Stimulated activated CD4-positive, alpha-beta T cell treated with anti-CD3 and anti-CD28 coated beads, Interleukin-12 subunit alpha, Interleukin-12 subunit beta, amount 100 ng/mL, for 48 hours (primary cell): ENCODE measurements around the gene METTL16.

Experiments used
- DNase-seq, 3 donors: peaks; one replicate each; pipeline ENCODE4 v3.0.0-alpha.2; 2020; ENCODE audit warnings: low read depth in 2 of 3, low spot score in 1 of 3

METTL16 gene

DNA sequence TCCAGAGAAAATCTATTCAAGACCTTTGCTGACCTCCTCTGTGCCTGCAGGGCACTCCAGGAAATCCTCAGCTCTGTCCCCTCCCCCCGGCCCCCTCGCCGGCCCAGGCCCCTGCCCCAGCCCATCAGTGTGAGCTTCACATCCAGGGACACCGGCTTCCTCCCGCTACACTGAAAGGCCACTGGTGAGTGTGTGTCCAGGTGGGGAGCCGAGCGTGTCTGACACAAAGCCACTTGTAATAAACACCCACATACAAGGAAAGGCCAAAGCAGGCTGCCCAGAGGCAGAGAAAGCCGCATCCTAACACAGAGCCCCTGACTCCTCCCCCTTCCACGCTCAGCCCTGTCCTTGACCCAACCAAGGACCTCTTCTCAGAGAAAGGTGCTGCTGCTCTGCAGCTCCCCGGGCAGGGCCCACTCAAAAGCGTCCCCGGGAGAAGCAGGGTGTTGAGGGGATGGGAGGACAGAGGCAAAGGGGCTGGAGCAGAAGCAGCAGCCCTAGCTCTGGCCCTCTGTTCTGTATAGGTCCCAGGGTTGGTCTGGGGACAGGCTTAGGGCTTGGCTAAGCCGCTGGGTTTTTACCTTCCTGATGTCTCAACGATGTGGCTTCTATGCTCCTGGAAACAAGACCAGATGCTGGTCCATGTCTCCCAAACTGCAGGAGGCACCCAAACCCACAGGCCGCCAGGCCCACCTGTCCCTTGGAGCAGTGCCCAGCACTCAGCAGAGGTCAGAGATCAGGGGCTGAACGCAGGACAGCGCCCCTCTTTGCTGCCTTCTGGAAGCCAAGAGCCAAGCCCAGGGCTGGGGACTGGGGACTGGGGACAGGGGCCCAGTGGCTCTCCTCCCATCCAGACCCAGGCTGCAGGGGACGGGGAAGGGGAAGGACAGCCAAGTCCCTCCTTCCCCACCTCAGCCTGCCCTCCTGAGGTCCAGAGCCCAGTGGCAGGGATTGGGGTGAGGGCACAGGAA is 126.2 kb downstream of the METTL16 start:
- no peak for DNase-seq

DNA sequence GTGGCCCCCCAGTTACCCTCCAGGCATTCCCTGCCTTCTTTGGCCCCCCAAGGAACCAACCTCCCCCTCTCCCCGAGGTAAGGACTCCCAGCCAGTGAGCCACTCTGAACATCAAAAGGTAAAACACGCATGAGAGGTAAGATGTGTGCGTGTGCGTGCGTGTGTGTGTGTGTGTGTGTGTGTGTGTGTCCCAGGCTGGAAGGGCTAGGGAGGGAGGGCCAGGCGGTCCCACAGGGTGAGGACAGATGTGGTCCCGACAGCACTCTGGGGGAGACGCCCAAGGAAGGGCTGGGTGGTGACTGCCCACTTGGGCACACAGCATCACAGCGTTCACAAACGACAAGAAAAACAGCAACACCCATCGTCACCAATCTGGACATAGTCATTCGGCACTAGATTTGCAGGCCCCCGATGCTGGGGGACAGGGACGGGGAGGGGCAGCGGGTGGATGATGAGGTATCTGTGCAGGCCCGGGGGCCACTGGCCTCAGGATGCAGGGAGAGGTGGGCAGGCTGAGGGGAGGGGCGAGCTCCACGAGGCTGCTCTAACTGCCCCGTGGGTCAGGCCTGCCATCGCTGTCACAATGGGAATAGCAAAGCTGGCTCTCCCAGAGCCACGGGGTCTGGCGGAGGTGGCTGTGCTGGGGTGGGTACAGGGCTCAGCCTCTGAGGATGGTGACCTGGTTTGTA is 127.1 kb downstream of the METTL16 start:
- DNase-seq, result no peak

DNA sequence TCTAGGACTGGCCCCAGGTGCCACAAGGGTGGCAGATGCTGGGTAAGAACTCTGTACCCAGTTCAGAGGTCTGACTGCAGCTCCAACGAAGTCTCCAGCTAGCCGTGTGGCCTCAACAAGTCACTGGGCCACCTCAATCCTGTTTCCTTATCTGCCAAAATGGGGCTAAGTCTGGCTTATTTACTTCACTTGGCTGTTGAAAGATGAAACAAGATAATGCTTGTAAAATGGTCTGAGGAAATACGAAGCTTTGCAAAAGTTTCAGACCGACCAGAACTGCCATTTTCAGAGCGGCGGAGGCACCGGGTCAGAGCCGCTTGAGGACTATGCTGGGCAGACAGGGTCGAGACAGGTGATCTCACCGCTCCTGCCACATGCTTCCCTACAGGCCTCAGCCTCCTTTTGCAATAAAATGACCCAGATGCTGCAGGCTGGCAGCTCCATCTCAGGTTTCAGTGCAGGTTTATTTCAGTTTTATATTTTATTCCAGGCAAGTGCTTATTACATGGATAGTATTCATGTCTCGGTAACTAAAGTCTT is 128.0 kb downstream of the METTL16 start:
- no peak for DNase-seq

DNA sequence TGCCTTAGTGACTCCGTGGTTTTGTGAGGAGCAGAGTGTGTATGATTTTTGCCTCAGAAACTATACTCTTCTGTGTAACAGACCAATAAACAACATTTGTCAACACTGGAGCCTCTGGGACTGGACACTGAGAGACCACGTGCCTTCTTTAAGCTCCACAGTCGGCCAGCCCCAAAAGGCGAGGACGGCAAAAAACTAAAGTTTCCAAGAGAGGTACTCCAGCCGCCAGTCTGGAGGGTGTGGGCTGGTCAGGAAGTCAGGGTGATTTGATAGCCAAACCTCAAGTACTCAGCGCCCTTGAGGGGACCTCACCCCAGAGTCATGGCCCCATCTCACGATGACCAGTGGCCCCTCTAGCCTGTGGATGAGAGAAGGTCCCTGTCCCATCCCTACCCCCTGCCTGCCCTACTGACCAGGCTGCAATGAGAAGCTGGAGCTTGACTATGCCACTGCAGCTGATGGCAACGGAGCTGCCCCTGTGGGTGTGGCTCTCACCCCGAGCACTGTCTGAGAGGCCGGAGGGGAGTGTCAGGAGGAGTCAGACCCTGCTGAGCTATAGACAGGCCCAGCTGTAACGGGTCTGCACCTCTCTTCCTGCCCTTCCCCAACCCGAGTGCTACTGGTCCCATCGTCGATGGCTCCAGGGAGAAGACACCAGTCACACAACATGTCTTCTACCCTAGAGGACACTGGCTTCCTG is 130.6 kb downstream of the METTL16 start:
- no peak for DNase-seq

DNA sequence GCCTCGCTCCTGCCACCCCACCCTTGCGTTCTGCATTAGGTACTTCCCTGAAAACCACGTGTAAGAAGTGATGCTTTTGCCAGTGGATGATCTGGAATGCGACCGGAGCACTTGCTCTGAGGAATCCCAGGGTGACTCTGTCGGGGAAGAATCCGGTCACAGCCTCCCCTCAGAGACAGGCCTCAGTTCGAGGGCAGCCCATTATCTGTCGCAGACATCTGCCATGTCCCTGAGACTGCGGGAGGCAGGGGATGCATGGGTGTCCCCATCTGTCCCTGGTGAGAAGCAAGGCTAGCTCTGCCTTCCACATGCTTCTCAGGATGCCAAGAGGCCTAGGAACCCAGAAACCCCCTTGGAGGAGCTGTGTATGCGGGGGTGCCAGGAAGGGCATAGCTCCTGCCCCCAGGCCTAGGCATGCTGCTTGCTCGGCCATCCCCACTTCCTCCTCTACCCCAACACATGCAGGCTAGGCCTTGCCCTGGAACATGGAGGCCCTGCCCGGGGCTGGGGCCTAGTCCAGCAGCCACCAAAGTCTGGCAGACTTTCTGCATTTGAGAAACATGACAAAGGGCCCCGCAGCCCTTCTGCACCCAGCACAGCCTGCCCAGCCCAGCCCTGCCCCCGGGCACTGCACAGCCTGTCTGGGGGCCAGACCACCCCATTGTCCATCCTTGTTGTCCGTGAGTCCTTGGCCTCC is 131.3 kb downstream of the METTL16 start:
- DNase-seq, result no peak

DNA sequence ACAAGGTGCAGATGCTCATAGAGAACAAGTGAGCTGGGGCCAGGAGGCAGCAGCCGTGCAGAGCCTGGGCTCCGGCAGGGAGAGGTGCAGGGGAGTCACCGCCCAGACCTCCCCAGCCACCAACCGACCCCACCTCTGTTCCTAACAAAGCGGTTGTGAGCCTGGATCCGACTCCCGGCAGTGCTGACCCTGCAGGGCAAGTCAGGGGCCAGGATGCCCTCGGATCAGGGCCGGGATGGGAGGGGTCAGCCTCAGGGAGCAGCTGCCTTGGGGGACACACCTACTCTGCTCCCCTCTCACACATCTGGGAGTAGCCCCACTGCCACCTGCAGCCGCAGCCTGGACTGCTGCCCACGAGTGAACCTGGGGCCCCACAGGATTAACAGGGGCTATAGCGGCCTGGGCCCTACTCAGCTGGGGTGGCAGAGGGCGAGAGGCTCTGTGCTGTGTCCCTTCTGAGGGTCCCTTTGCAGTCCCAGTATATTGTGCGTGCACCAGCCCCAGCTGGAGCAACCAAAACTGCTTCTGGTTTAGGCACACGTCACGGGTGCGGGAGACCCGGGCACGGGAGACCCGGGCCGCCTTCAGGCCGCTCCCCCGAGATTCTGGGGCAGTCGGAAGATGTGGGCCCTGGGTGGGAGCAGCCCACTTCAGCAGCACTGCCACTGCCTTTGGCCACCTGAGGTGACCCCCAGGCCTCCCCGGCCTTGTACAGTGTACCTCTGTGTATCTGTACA is 132.0 kb downstream of the METTL16 start:
- DNase-seq, result no peak

DNA sequence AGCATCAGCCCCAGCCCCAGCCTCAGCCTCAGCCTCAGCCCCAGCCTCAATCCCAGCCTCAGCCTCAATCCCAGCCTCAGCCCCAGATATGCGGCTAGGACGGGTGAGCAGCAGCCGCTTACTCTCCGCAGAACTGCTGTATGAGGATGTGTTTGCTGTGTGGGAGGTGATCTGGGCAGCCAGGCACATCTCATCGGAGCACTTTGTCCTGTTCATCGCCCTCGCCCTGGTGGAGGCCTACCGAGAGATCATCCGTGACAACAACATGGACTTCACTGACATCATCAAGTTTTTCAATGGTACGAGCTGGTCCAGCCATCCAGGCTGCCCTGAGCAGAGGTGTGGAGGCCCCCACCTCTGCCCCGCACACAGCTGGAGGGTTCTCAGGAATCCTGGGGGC is 132.8 kb downstream of the METTL16 start:
- DNase-seq, result no peak

DNA sequence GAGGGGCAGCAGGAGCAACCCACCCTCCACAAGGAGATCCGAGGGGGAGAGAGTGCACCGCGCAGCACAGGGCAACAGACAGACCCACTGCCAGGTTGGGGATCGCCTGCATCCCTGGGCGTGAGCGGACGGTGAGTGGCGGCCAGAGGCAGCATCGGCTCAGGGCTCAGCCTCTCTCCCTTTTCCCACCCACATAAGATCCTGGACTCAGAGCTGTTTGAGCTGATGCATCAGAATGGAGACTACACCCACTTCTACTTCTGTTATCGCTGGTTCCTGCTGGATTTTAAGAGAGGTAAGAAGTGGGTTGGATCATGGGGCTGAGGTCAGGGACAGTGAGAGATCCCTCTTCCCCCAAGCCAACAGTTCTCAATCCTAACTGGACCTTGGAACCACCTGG is 134.0 kb downstream of the METTL16 start:
- DNase-seq, result no peak

DNA sequence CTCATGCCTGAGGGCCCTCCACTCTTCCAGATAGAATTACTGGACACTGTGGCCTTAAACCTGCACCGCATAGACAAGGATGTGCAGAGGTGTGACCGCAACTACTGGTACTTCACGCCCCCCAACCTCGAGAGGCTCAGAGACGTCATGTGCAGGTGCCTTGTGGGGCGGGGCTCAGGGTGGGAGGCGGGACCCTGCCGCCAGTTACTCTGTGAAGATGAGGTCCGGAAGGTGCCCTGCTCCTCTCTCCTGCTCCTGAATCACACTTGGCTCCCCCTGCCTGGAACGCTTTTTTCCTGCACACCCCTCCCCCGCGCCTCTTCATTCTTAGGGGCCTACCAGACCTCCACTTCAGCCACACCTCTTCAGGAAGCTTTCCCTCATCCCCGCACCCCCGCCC is 135.6 kb downstream of the METTL16 start:
- DNase-seq, result no peak

DNA sequence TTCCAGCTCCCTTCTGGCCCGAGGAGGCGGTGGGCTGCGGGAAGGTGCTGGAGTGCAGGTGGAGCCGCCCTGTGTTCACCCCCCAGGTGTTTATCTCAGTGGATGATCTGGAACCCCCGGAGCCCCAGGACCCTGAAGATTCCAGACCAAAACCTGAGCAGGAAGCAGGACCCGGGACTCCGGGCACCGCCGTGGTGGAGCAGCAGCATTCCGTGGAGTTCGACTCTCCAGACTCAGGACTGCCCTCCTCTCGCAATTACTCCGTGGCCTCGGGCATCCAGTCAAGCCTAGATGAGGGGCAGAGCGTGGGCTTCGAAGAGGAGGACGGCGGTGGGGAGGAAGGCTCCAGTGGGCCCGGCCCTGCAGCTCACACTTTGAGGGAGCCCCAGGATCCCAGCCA is 136.3 kb downstream of the METTL16 start:
- no peak for DNase-seq

DNA sequence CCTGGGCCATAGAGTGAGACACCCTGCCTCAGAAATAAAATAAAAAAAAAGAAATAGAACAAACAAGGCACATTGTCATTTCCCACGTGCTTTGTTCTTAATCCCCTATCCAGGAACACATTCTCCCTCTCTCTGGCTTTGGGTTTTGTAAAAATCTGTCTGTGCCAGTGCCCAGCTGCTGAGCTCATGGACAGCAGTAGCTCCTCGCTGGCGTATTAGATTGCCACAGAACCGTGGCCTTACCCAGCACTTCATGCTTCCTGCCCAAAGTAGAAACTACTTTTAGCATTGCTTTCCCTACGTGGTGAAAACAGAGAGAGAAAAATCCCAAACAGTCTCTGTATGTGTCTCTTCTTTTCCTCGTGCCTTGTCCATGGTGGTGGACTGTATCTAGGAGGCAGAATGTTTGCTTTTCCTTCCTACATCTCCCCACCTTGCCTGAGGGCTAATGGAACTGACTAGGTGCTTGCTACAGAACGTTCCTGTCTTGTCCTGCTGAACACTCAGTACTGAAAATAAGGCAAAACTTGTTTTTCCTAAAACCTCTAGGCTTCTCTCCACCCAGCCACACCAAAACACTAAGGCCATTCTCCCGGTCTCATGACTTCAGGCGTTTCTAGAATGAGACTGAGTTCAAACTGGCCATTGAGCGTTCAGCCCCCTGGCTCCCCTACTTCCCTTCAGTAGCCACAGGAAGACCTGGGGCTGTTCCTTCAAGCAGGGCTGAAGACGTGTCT is 137.0 kb downstream of the METTL16 start:
- no peak for DNase-seq

DNA sequence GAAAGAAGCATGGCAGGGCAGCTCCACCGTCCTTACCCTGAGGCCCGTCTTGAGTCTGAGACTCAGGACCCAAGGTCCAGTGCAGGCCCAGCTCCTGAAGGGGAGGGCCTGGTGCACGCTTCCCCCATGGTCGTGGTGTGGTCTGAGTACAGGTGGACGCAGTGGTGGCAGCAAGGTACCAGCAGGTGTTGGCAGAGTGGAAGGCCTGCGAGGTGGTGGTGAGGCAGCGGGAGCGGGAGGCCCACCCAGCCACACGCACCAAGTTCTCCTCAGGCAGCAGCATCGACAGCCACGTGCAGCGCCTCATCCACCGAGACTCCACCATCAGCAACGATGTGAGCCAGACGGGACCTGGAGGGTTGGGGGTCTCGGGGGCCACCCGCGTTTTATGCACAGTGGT is 138.5 kb downstream of the METTL16 start:
- DNase-seq, result no peak

DNA sequence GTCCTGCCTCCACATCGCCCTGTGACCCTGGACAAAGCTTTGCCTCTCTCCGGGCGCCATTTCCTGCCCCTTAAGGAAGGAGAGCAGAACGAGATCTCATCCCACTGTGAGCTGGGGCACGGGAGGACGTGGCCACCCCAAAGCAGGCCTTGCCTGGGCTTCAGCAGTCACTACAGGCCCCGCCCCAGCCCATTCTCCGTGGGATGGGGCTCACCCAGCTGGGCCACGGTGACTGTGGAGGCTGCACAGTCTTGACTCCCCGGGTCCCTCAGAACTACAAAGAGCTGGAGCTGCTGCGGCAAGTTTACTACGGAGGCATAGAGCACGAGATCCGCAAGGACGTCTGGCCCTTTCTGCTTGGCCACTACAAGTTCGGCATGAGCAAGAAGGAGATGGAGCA is 139.0 kb downstream of the METTL16 start:
- no peak for DNase-seq

DNA sequence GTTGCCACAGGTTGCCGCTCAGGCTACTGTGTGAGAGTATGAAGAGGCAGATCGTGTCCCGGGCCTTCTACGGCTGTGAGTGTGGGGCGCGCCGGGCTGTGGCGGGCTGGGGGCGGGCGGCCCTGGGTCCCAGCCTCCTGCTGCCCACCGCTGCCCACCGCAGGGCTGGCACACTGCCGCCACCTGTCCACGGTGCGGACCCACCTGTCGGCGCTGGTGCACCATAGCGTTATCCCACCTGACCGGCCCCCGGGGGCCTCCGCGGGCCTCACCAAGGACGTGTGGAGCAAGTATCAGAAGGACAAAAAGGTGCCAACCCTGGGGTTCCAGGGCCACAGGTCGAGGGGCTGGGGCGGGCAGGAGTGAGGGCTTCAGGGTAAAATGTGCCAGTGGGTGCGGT is 139.5 kb downstream of the METTL16 start:
- DNase-seq, result no peak

DNA sequence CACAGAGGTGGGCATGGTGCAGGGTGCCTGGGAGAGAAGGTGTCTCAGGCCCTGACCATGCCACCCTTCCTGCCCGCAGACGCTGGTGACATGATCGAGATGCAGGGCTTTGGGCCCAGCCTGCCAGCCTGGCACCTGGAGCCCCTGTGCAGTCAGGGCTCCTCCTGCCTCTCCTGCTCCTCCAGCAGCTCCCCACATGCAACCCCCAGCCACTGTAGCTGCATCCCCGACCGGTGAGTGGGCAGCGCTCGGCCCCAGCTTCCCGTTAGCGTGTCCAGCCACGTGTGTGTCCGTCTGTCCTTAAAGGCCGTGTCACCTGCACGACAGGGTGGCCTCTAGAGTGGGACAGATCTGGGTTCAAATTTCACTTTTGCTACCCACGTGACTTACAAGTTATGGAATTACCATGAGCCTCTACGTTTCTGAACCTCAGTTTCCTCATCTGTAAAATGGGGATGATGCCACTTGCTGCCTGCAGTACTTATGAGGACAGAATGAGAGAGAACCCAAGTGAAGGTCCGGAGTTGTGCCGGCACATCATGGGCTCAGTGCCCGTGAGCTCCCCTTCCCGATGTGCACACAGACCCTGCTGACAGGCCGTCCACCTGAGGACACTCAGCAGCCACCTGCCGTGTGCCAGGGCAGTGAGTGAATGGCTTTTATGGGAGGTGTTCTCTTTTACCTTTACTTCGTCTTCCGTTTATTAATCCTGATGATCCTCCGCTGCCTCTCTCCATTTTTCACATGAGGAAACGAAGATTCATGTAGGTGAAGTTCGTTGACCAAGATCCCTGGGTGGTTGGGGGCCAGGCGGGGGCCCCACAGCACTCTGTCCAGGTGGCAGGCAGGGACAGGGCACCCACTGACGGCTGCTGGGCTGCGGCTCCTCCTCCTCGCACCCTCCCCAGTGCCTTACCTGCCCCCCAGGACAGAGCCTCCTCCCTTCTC is 140.2 kb downstream of the METTL16 start:
- no peak for DNase-seq

DNA sequence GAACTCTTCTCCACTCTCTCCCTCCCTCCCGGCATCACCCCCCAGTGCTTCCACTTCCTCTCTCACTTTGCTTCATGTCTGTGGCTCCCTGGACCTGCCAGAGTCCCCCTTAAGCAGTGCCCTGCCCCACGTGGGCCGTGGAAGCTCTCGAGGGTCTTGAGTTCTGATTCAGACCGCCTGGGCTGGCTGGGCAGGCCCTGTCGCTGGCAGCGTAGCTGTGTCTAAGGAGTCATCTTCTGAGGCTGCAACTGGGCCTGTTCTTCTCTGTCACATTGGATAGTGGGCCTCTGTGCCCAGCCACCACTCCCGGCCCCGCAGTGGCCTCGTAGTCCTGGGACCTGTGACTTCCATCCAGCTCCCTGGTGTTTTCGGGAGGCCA is 141.5 kb downstream of the METTL16 start:
- DNase-seq, result no peak

DNA sequence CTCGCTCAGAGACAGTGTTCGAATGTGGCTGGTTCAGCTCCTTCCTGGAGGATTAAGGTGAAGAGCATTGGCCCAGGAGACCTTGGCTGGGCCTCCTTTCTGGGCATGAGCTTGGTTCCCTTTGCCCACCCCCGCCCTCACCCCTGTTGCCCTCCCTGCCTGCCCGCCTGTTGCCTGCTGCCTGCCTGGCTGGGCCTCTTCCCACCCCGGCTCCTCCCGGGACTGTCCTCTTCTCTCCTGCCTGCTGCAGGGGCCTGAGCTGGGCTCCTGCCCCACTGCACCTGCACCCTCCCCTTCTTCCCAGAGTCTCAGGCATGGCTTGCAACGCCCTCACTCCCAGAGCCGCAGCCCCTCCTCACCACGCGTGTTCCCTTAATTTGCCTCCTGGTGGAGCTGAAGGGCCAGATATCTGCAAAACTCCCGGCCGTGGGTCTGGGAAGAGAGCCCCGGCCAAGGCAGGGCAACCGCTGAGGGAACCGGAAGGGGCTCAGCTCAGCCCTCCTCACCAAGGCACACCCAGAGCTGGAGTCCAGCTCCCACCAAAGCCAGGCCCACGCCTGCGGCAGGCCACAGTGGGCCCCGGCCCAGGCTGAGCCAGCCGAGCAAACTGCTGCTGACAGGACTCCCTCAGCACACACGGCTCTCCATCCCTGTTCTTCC is 142.0 kb downstream of the METTL16 start:
- DNase-seq, result no peak

DNA sequence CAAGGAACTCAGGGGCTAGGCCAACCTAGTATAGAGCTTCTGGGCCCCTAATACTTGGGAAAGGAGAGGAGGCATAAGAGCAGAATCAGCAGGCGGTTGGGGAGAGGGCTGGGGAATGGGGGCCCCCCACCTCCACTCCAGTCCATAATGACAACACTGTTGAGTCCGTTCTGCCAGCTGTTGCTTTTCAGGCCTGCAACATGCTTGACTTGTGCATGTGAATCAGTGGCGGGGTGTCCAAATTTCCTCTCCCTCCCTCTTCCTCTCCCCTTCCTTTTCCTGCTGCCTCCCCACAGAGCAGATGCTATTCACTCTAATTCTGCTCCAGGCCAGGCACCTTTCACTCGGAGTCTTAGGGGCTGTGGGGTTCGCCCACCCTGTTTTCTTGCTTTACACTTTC is 142.6 kb downstream of the METTL16 start:
- no peak for DNase-seq
